NCI-H748 (cell line): ENCODE measurements around the gene MLH3.

Source experiments
- DNase-seq: peaks from one replicate; lab custom pipeline; 2025; ENCODE audit not compliant: unreplicated experiment; lab: John Stamatoyannopoulos, UW

Gene MLH3

DNA sequence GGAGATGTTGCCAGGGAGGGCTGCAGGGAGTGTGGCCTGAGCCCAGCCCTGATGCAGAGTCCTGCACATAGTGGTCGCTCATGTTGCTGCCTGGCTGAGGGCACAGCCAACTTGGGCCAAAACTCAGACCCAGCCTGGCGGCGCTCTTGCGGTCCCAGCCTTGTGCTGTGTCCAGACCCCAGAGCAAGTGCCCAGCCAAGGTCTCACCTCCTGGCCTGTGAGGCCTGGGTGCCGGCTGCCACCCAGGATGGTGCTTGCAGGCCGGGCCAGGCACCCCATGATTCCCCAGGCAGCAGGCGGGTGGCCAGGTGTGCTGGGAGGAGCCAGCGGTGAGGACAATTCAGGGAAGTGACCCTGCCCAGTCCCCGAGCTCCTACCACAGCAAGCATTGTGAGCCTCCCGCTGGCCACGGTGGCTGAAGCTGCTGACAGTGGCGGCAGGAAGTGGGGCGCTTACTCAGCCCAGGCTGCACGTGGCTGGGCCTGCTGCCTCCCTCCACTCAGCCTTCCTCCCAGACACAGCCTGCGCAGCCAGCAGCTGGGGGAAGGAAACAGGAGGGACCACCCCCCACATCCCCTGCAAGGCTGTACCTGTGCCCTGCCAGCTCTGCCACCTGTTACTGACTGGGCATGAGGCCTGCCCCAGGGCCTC lies 78.1 kb downstream of the MLH3 start:
- DNase-seq, result no peak

DNA sequence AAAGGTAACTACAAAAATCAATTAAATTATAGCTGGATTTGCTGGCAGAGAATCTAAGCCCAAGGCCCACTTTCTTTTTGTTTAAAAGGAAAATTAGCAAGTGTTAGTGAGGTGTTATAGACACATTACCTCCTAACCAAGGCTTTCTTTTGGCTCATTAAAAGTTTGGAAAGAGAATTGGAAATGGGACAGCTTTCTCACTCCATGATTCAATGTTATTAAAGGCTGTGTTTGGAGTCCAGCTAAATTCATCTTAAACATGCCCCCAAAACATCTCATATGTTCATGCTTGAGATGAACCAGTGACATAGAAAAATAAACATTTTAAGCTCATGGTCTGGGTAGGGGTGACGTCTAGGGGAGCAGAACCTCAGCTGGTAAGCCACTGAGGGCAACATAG lies 82.5 kb downstream of the MLH3 start:
- no peak for DNase-seq

DNA sequence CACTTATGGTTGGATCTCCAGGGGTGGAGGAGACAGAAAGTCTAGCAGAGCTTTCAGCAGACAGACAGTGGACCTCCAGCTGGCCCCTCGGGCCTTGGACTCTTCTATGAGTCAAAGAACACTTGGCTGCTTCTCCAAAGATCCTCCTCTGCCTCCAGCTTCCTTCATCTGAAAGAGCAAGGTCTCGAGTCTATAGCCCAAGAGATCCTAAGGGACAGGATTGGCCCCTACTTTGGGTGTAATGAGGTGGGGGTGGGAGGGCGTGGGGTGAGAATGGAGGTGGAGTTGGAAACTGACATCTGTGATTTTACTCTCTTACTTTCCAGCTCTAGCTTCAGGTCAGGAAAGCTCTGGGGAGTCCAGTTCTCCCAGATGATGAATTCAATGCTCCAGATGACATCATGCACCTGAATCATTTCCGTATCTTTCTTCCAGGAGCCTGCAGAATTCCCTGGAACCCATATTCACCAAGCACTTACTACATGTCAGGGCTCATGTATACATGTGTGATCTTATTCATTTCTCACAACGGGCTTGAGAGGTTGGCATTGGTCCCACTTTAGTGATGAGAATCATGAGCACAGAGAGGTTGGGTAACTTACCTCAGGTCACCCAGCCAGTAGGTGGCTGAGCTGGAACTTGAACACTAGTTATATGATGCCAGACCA lies 85.6 kb downstream of the MLH3 start:
- DNase-seq, result no peak

DNA sequence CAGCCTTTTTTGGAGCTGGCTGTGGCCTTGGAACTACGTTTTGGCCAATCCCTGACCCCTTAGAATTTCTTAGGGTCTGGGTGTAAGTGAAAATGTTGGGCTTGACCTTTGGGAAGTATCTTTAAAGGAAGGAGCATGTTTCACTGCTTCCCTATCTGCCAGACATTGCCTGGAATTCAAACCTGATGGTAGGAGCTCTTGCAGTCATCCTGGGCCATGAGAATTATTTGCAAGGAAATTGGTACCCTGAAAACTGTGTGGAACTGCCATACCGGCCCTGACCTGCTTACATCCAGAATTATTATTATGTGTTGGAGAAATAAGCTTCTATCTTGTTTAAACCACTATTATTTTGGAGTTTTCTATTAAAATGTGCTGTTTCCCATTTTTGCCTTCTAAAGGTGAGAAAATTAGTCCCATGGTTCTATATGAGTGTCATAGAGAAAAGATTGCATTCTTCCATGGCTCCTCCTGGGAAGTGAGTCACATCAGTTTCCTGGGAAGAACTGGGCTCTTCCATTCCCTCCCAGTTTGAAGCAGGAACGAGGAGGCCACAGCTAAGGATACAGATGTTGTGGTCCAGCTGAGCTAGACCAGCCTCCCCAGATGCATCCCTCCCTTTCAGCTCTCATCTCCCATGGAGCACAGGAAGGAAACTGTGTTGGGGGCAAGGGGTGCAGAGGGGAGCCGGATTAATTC lies 86.3 kb downstream of the MLH3 start:
- no peak for DNase-seq
